Heart left ventricle (tissue), 13 donors: ENCODE measurements around the gene SIGLEC9.

ENCODE experiments used
- CTCF ChIP-seq, 12 donors: fragments of 200-600 bp; sonication (generic) in 4 of 12; IDR thresholded peaks; one replicate each; pipeline versions ENCODE4 v1.5.0 to v1.8.0; 2018 to 2022; ENCODE audit warnings: antibody characterized with exemption in 12 of 12, mild to moderate bottlenecking in 5 of 12
- POLR2A ChIP-seq, 2 donors: fragments of 450-650 bp; IDR thresholded peaks; one replicate each; pipeline ENCODE4 v1.6.1; 2017; ENCODE audit warnings: antibody characterized with exemption in 2 of 2, mild to moderate bottlenecking in 2 of 2, moderate library complexity in 2 of 2
- donor health status: ischemic (EF 13 %, LVEDD 7.1; RV severe dilation, severe dysfunction).
- donor health status: DM: no; HTN: yes; CAD: no.
- donor health status: DM: no; HTN: no; CAD: no.
- donor health status: ischemic (EF 25% LVEDD 6.9; RV normal size, moderate dysfunction).
- donor health status: ischemic (EF 25% LVEDD 5.7; RV mildly dilated, moderate dysfunction).
- donor health status: ischemic (EF 35%, LVEDD 5.7; RV mildly dilated, moderate dysfunction).
- donor health status: nonischemic (EF 11% LVEDD 7.7; RV severe dilation, severe dysfunction).
- donor health status: DM: yes; HTN: yes; CAD: no.
- donor health status: PGD.
- donor health status: ischemic (EF 29% LVEDD 5.4; RV normal size, mild dysfunction).
- donor health status: nonischemic (EF 23%, LVEDD 6.1; RV moderate dilation, normal function).

DNA sequence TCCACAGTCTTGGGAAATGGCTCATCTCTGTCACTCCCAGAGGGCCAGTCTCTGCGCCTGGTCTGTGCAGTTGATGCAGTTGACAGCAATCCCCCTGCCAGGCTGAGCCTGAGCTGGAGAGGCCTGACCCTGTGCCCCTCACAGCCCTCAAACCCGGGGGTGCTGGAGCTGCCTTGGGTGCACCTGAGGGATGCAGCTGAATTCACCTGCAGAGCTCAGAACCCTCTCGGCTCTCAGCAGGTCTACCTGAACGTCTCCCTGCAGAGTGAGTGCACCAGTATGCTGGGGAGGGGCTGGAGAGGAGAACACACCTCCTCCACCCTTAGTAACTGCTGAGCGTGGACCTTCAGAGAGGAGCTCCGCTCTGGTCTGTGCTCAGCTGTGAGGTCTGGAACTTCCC is 2.3 kb downstream of the SIGLEC9 start:
- no peak for TF ChIP-seq CTCF (IDR thresholded peaks at IDR 0.05)
- TF ChIP-seq POLR2A (IDR thresholded peaks at IDR 0.05), result no peak
